Naive B cell (primary cell): Measurements from ENCODE around the gene MARVELD3. TPM values are rescaled to one million over a fixed set of nuclear protein-coding genes. Genes with fewer than 3 reads are reported as not detected.
"Not testable (repeated sequence)": the region's sequence is repeated elsewhere in the genome, so short reads cannot be mapped to it uniquely, and the experiment has no call there.

Experiments
- ATAC-seq, 2 donors: fragments of 150-1000 bp; cut with Tn5 transposase; 2 replicates each; pipeline ENCODE4 v1.10.0; 2021; ENCODE audit warnings: low read depth in 2 of 2, mild to moderate bottlenecking in 2 of 2, moderate library complexity in 2 of 2
- DNase-seq: peaks from one replicate; pipeline ENCODE4 v3.0.0; 2022
- H3K27ac Mint-ChIP-seq, 6 donors: one replicate each; pipeline ENCODE4 v1.8.0; 2020 to 2022; ENCODE audit warnings: mild to moderate bottlenecking in 6 of 6, mixed read lengths in 6 of 6, moderate library complexity in 5 of 6, inconsistent platforms in 2 of 6
- H3K27me3 Mint-ChIP-seq, 3 donors: one replicate each; pipeline ENCODE4 v1.8.0; 2021 to 2022; ENCODE audit warnings: mixed read lengths in 3 of 3, mild to moderate bottlenecking in 1 of 3
- H3K36me3 Mint-ChIP-seq, 2 donors: one replicate each; pipeline ENCODE4 v1.8.0; 2020 to 2022; ENCODE audit warnings: mixed read lengths in 2 of 2, inconsistent platforms in 1 of 2, mild to moderate bottlenecking in 1 of 2
- H3K4me1 Mint-ChIP-seq, 3 donors: one replicate each; pipeline ENCODE4 v1.8.0; 2020 to 2022; ENCODE audit warnings: mixed read lengths in 3 of 3, inconsistent platforms in 1 of 3, mild to moderate bottlenecking in 1 of 3, moderate library complexity in 1 of 3
- H3K4me3 Mint-ChIP-seq, 8 donors: one replicate each; pipeline ENCODE4 v1.8.0; 2020 to 2022; ENCODE audit warnings: mild to moderate bottlenecking in 8 of 8, mixed read lengths in 8 of 8, moderate library complexity in 8 of 8, inconsistent platforms in 2 of 8
- H3K9me3 Mint-ChIP-seq, 7 donors: one replicate each; pipeline ENCODE4 v1.8.0; 2020 to 2022; ENCODE audit warnings: mixed read lengths in 7 of 7, mild to moderate bottlenecking in 5 of 7, inconsistent platforms in 2 of 7, moderate library complexity in 1 of 7
- polyA plus RNA-seq, 6 donors: library from polyadenylated mRNA; unstranded; fragments of 300-500 nt; fragmentation: Illumina TruSeq; gene quantifications; one replicate each; pipeline ENCODE4 v1.2.3, GENCODE V29; 2021; ENCODE audit warnings: low read depth in 6 of 6

MARVELD3 gene
- polyA plus RNA-seq, result not detected

GRCh38 chr16:71626018-71626857 is at the start of gene MARVELD3:
TSS of gene MARVELD3 (plus strand) at chr16:71626184. CDS start at chr16:71626230, 46 bp downstream.
- Mint-ChIP-seq H3K27me3 (peaks cover under 1 to 22% (median 11%) of the 10 kb centered on the region in 3 donors), H3K9me3 (no peaks in the 10 kb centered on the region), H3K36me3 (no peaks in the 10 kb centered on the region), H3K27ac (peak within 1 kb of the TSS in 2 of 6 donors; percentile 3 to 56), H3K4me3 (peak within 1 kb of the TSS in 6 of 8 donors; percentile 47 to 82 (median 70)), H3K4me1 (peaks cover 6 to 8% (median 6%) of the 10 kb centered on the region in 3 donors)
- peak; percentile 18 for ATAC-seq
- DNase-seq, result no peak

GRCh38 chr16:71576971-71577370 is 49.0 kb upstream of the MARVELD3 start, which contains the start of gene TAT:
TSS of gene TAT (minus strand) at chr16:71577092. CDS start at chr16:71576415, 677 bp downstream.
- peak within 1 kb of the TSS in 1 of 6 donors; percentile 75 for H3K27ac Mint-ChIP-seq
- DNase-seq (no peak), ATAC-seq (no peak)
- H3K36me3 Mint-ChIP-seq, result peaks cover 0 to 5% of the 10 kb centered on the region in 2 donors
- H3K4me1 Mint-ChIP-seq, result peaks cover 0 to 8% (median 7%) of the 10 kb centered on the region in 3 donors
- H3K4me3 Mint-ChIP-seq, result no peak within 1 kb of the TSS
- no peaks in the 10 kb centered on the region for H3K9me3 Mint-ChIP-seq
- H3K27me3 Mint-ChIP-seq, result peaks cover 8 to 18% (median 8%) of the 10 kb centered on the region in 3 donors

GRCh38 chr16:71582553-71582848 is 43.5 kb upstream of the MARVELD3 start:
- H3K27ac Mint-ChIP-seq, ATAC-seq, H3K36me3 Mint-ChIP-seq, H3K9me3 Mint-ChIP-seq, H3K4me3 Mint-ChIP-seq, DNase-seq: not testable (repeated sequence)
- Mint-ChIP-seq H3K27me3 (peaks cover 10 to 21% (median 15%) of the 10 kb centered on the region in 3 donors), H3K4me1 (peaks cover 3 to 15% (median 8%) of the 10 kb centered on the region in 3 donors)

- peaks cover 6 to 19% (median 12%) of the 10 kb centered on the region in 3 donors for H3K4me1 Mint-ChIP-seq
- no peak for ATAC-seq
- H3K36me3 Mint-ChIP-seq, result peaks cover 0 to 5% of the 10 kb centered on the region in 2 donors
- H3K9me3 Mint-ChIP-seq, result peaks cover 0 to 9% (median 0%) of the 10 kb centered on the region in 7 donors
- H3K27me3 Mint-ChIP-seq, result peaks cover 13 to 24% (median 15%) of the 10 kb centered on the region in 3 donors
- H3K27ac Mint-ChIP-seq, result no peak overlapping the region
- no peak overlapping the region for H3K4me3 Mint-ChIP-seq
- no peak for DNase-seq
Measured at GRCh38 chr16:71584543-71585317, 41.3 kb upstream of the MARVELD3 start.

- H3K27ac Mint-ChIP-seq, result no peak overlapping the region
- peaks cover 13 to 19% (median 18%) of the 10 kb centered on the region in 3 donors for H3K27me3 Mint-ChIP-seq
- ATAC-seq, result no peak
Measured at GRCh38 chr16:71585318-71585703, 40.7 kb upstream of the MARVELD3 start.

GRCh38 chr16:71589334-71589733 is 36.6 kb upstream of the MARVELD3 start:
- H3K4me3 Mint-ChIP-seq, result not testable (repeated sequence)

More at GRCh38 chr16:71585318-71585703, 40.7 kb upstream of the MARVELD3 start:
- Mint-ChIP-seq H3K36me3 (peaks cover 0 to 5% of the 10 kb centered on the region in 2 donors), H3K4me1 (peaks cover 6 to 16% (median 12%) of the 10 kb centered on the region in 3 donors), H3K9me3 (peaks cover 0 to 9% (median 0%) of the 10 kb centered on the region in 7 donors), H3K4me3 (no peak overlapping the region)
- DNase-seq, result no peak

GRCh38 chr16:71590071-71590470 is 35.9 kb upstream of the MARVELD3 start:
- not testable (repeated sequence) for DNase-seq, ATAC-seq, H3K4me3 Mint-ChIP-seq, H3K36me3 Mint-ChIP-seq, H3K9me3 Mint-ChIP-seq
- H3K27ac Mint-ChIP-seq, result peak overlapping the region in 2 of 6 donors; percentile 32 to 42
- peaks cover 10 to 12% (median 12%) of the 10 kb centered on the region in 3 donors for H3K4me1 Mint-ChIP-seq
- H3K27me3 Mint-ChIP-seq, result peaks cover 18 to 48% (median 33%) of the 10 kb centered on the region in 3 donors

More at GRCh38 chr16:71589334-71589733, 36.6 kb upstream of the MARVELD3 start:
- not testable (repeated sequence) for H3K27ac Mint-ChIP-seq, H3K9me3 Mint-ChIP-seq, ATAC-seq, H3K36me3 Mint-ChIP-seq, DNase-seq
- Mint-ChIP-seq H3K27me3 (peaks cover 21 to 48% (median 33%) of the 10 kb centered on the region in 3 donors), H3K4me1 (peaks cover 10 to 12% (median 12%) of the 10 kb centered on the region in 3 donors)

- Mint-ChIP-seq H3K36me3 (peaks cover 0 to 5% of the 10 kb centered on the region in 2 donors), H3K4me1 (peaks cover 10 to 12% (median 12%) of the 10 kb centered on the region in 3 donors), H3K4me3 (no peak overlapping the region), H3K27ac (peak overlapping the region in 2 of 6 donors; percentile 2 to 11), H3K9me3 (peaks cover 0 to 9% (median 0%) of the 10 kb centered on the region in 7 donors), H3K27me3 (peaks cover 15 to 48% (median 33%) of the 10 kb centered on the region in 3 donors)
- DNase-seq (no peak), ATAC-seq (no peak)
Measured at GRCh38 chr16:71590584-71590983, 35.4 kb upstream of the MARVELD3 start.

GRCh38 chr16:71591917-71592316 is 34.1 kb upstream of the MARVELD3 start:
- Mint-ChIP-seq H3K4me3 (no peak overlapping the region), H3K9me3 (peaks cover 0 to 6% (median 0%) of the 10 kb centered on the region in 7 donors), H3K27me3 (peaks cover 21 to 42% (median 40%) of the 10 kb centered on the region in 3 donors), H3K27ac (no peak overlapping the region), H3K4me1 (peaks cover 10% of the 10 kb centered on the region in 3 donors), H3K36me3 (peaks cover 0 to 5% of the 10 kb centered on the region in 2 donors)
- ATAC-seq (no peak), DNase-seq (no peak)

GRCh38 chr16:71593048-71593999 is 32.7 kb upstream of the MARVELD3 start:
- ATAC-seq (no peak), DNase-seq (no peak)
- H3K36me3 Mint-ChIP-seq, result no peaks in the 10 kb centered on the region
- H3K27ac Mint-ChIP-seq, result peak overlapping the region in 3 of 6 donors; percentile 3 to 40 (median 10)
- peaks cover 0 to 3% (median 0%) of the 10 kb centered on the region in 7 donors for H3K9me3 Mint-ChIP-seq
- peaks cover 20 to 45% (median 33%) of the 10 kb centered on the region in 3 donors for H3K27me3 Mint-ChIP-seq
- H3K4me3 Mint-ChIP-seq, result no peak overlapping the region
- H3K4me1 Mint-ChIP-seq, result peaks cover 0 to 4% (median 0%) of the 10 kb centered on the region in 3 donors

GRCh38 chr16:71594000-71594646 is 31.9 kb upstream of the MARVELD3 start:
- peaks cover 17 to 47% (median 33%) of the 10 kb centered on the region in 3 donors for H3K27me3 Mint-ChIP-seq
- no peak for ATAC-seq
- H3K9me3 Mint-ChIP-seq, result peaks cover 0 to 3% (median 0%) of the 10 kb centered on the region in 7 donors
- H3K4me3 Mint-ChIP-seq, result no peak overlapping the region
- DNase-seq, result no peak
- no peaks in the 10 kb centered on the region for H3K36me3 Mint-ChIP-seq
- H3K4me1 Mint-ChIP-seq, result peaks cover 0 to 4% (median 0%) of the 10 kb centered on the region in 3 donors
- peak overlapping the region in 1 of 6 donors; percentile 10 for H3K27ac Mint-ChIP-seq

GRCh38 chr16:71595340-71595826 is 30.6 kb upstream of the MARVELD3 start:
- H3K4me3 Mint-ChIP-seq, DNase-seq, H3K36me3 Mint-ChIP-seq, H3K27ac Mint-ChIP-seq, H3K4me1 Mint-ChIP-seq, ATAC-seq, H3K9me3 Mint-ChIP-seq: not testable (repeated sequence)
- H3K27me3 Mint-ChIP-seq, result peaks cover 17 to 54% (median 29%) of the 10 kb centered on the region in 3 donors
